Activated CD4-positive, alpha-beta memory T cell treated with anti-CD3 and anti-CD28 coated beads for 36 hours (primary cell): ENCODE measurements around the gene CACNA1C. TPM values are rescaled to one million over a fixed set of nuclear protein-coding genes. Genes with fewer than 3 reads are reported as not detected.

Experiments used
- CTCF ChIA-PET: fragments of 350-600 bp; sonication (Branson Sonifier 250); formaldehyde crosslinking; loops from one replicate; lab custom pipeline; 2021; ENCODE audit warnings: antibody characterized with exemption, inconsistent platforms; lab: Charles Lee
- POLR2A ChIA-PET: fragments of 350-600 bp; sonication (Branson Sonifier 250); formaldehyde crosslinking; loops from one replicate; lab custom pipeline; 2021; ENCODE audit warnings: antibody characterized with exemption; lab: Charles Lee
- DNase-seq: peaks from one replicate; pipeline ENCODE4 v3.0.0-alpha.2; 2020
- H3K27ac Mint-ChIP-seq: one replicate; pipeline ENCODE4 v1.8.0; 2021; ENCODE audit warnings: mixed read lengths
- H3K27me3 Mint-ChIP-seq: one replicate; pipeline ENCODE4 v1.8.0; 2021; ENCODE audit warnings: mixed read lengths
- H3K36me3 Mint-ChIP-seq: one replicate; pipeline ENCODE4 v1.8.0; 2021; ENCODE audit warnings: mixed read lengths
- H3K4me1 Mint-ChIP-seq: one replicate; pipeline ENCODE4 v1.8.0; 2021; ENCODE audit warnings: low read depth, mixed read lengths
- H3K4me3 Mint-ChIP-seq: one replicate; pipeline ENCODE4 v1.8.0; 2021; ENCODE audit warnings: mild to moderate bottlenecking, mixed read lengths
- H3K9me3 Mint-ChIP-seq: one replicate; pipeline ENCODE4 v1.8.0; 2021; ENCODE audit warnings: mixed read lengths
- intact Hi-C: fragments of 100-400 bp; cut with micrococcal nuclease; formaldehyde crosslinking; loops from one replicate; pipeline ENCODE4 v1.15.1; 2023
- total RNA-seq, 2 experiments: library from RNA; stranded (reverse); gene quantifications; one replicate each; pipeline ENCODE4 v1.2.3, GENCODE V29; 2021

The CACNA1C gene
- total RNA-seq, 2 experiments from 2014 or later: 0.07 to 0.12 TPM

- Mint-ChIP-seq H3K27me3 (no peaks in the 10 kb centered on the region), H3K36me3 (no peaks in the 10 kb centered on the region), H3K4me1 (no peaks in the 10 kb centered on the region), H3K9me3 (no peaks in the 10 kb centered on the region), H3K4me3 (no peak overlapping the region), H3K27ac (no peak overlapping the region)
- intact Hi-C loops: no loop called here
- ChIA-PET POLR2A (no interaction called here), CTCF (no interaction called here)
- DNase-seq: no peak
These were observed 612.2 kb downstream of the CACNA1C start for GRCh38 chr12:2664721-2665577.

DNA sequence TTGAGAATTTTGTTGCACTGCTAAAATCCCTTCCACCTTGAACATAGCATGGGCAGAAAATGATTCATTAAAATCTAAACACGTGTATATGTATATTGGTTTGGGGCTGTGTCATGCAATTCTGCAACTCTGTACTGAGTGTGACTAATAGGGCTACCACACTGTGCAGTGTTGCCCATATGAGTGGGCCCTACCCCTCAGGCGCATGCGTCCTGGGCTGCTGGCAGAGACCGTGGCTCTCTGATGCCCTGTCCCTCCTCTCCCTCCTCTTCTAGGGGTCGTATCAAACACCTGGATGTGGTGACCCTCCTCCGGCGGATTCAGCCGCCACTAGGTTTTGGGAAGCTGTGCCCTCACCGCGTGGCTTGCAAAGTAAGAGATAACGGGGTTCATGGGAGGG, 613.6 kb downstream of the CACNA1C start:
- Mint-ChIP-seq H3K4me1 (no peaks in the 10 kb centered on the region), H3K27ac (no peak overlapping the region), H3K27me3 (no peaks in the 10 kb centered on the region), H3K4me3 (no peak overlapping the region), H3K9me3 (no peaks in the 10 kb centered on the region), H3K36me3 (no peaks in the 10 kb centered on the region)
- ChIA-PET POLR2A (no interaction called here), CTCF (no interaction called here)
- DNase-seq: no peak
- intact Hi-C loops: no loop called here

- Mint-ChIP-seq H3K4me1 (no peaks in the 10 kb centered on the region), H3K36me3 (no peaks in the 10 kb centered on the region), H3K9me3 (no peaks in the 10 kb centered on the region), H3K27ac (no peak overlapping the region), H3K27me3 (no peaks in the 10 kb centered on the region), H3K4me3 (no peak overlapping the region)
- CTCF ChIA-PET: no interaction called here
- POLR2A ChIA-PET: no interaction called here
- no peak for DNase-seq
- intact Hi-C loops: no loop called here
These were observed 614.1 kb downstream of the CACNA1C start for GRCh38 chr12:2666846-2667245.

DNA sequence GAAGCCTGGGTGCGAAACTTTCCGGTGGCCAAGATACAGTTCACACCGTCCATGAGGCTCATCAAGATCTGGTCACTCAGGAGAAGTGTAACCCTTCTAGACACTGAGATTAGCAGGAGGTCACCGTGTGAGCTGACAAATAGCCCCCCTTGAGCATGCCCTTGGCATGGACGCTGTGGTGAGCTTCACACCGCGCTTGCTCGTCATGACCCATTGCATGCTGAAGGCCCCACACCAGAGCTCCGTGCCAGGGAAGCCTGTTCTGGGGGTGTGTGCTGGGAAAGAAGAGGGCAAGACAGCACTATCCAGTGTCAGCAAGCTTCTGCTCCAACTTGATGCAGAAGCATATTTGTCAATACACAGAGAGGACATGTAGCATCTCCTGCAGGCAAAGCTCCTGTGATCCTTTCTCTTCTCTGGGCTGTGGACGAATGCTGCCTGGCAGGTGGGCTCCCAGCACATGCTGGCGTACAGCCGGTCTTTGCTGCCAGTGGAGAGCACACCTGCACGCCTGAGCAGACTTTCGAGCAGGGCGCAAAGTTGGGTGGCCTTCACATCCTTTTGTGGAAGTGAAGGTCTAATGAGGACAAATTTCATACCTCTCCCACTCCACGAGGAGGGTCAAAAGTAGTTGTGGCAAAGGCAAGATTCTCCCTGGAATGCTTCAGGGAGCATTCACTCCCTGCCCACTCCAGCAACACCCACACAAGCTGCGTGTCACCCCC, 615.1 kb downstream of the CACNA1C start:
- POLR2A ChIA-PET: no interaction called here
- no peaks in the 10 kb centered on the region for H3K36me3 Mint-ChIP-seq
- CTCF ChIA-PET: no interaction called here
- no peaks in the 10 kb centered on the region for H3K9me3 Mint-ChIP-seq
- no peak overlapping the region for H3K27ac Mint-ChIP-seq
- no peak overlapping the region for H3K4me3 Mint-ChIP-seq
- no peaks in the 10 kb centered on the region for H3K4me1 Mint-ChIP-seq
- no peaks in the 10 kb centered on the region for H3K27me3 Mint-ChIP-seq
- intact Hi-C loops: no loop called here
- DNase-seq: no peak

- Mint-ChIP-seq H3K9me3 (no peaks in the 10 kb centered on the region), H3K27ac (no peak overlapping the region), H3K4me3 (no peak overlapping the region), H3K36me3 (no peaks in the 10 kb centered on the region), H3K27me3 (no peaks in the 10 kb centered on the region), H3K4me1 (no peaks in the 10 kb centered on the region)
- POLR2A ChIA-PET: interaction anchor here (0.9 kb wide), 1 partner anchor 23 kb away, joined by 3 read pairs; no protein-coding TSS in a partner anchor
- intact Hi-C loops: no loop called here
- no peak for DNase-seq
- CTCF ChIA-PET: no interaction called here
These were observed 616.0 kb downstream of the CACNA1C start for GRCh38 chr12:2668816-2669215.

DNA sequence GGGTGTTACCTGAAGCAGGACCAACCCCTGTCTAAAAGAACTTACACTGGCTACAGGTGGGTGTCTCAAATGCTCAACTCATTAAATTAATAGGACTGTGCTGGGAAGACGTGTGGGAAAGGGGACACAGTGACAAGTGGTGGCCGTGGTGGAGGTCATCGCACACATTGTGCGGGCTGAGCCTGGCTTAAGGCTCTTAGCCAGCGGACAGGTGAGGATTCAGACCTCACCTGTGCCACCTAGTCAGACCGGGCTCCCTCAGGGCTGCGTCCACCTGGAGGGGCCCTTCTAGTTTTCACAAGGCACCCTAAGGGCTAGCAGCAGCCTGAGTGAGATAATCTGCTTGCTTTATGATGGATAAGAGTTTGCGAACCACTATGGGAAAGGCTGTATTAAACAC, 616.8 kb downstream of the CACNA1C start:
- DNase-seq: no peak
- Mint-ChIP-seq H3K9me3 (no peaks in the 10 kb centered on the region), H3K4me1 (no peaks in the 10 kb centered on the region), H3K27ac (no peak overlapping the region), H3K27me3 (no peaks in the 10 kb centered on the region), H3K4me3 (no peak overlapping the region), H3K36me3 (no peaks in the 10 kb centered on the region)
- CTCF ChIA-PET: no interaction called here
- POLR2A ChIA-PET: interaction anchor here (0.9 kb wide), 1 partner anchor 22 kb away, joined by 3 read pairs; no protein-coding TSS in a partner anchor
- intact Hi-C loops: no loop called here

DNA sequence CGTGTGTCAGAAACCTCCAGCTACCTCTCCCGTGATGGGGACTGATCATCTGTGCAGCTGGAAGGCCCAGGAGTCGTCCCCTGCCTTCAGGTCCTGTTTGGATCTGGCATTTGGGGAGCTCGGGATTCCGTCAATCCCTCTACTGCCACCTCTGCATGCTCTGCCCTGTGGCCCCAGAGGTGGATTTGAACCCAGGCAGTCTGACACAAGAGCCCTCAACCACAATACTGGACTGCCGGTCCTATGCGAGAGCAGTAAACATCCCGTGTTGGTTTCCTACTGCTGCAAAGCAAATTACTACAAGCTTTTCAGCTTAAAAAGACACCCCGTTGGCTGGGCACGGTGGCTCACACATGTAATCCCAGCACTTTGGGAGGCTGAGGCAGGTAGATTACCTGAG, 620.1 kb downstream of the CACNA1C start:
- intact Hi-C loops: no loop called here

DNA sequence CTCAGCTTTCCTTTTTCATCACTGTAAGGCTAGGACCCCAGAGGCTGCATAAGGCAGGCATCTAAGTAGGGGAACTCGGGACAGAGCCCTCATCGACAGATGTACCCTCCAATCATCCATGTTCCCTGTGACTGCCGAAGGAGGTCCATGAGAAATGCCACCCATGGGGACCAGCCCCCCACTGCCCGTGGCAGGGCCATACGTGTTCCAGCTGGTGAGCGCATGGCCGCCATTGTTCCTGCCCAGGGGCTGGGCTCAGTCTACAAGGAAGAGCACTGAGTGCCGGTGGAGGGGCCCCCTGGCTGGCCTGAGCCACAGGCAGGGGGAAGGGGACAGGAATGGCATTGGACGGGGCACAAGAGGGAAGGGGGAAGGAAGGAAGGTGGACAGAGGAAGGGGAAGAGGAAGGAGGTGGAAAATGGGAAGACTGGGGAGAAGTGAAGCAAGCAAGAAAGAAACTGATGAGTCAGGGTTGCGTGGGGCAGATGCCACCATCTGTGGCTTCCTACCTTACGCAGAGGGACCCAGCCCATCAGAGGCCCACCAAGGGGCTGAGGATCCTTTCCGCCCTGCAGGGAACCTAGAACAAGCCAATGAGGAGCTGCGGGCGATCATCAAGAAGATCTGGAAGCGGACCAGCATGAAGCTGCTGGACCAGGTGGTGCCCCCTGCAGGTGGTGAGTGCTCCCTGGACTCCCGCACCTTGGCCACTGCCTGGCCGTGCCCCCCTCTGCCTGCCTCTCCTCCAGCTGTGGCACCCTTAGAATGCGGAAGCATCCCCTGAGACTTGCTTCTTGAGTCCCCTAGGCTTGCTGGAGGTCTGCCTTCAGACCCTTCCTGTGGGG, 621.4 kb downstream of the CACNA1C start:
- CTCF ChIA-PET: no interaction called here

More for the DNA sequence above, 620.1 kb downstream of the CACNA1C start:
- ChIA-PET CTCF (no interaction called here), POLR2A (interaction anchor here (0.7 kb wide), 1 partner anchor 888 kb away, joined by 3 read pairs; no protein-coding TSS in a partner anchor)
- no peaks in the 10 kb centered on the region for H3K9me3 Mint-ChIP-seq
- DNase-seq: no peak
- no peaks in the 10 kb centered on the region for H3K4me1 Mint-ChIP-seq
- H3K36me3 Mint-ChIP-seq: no peaks in the 10 kb centered on the region
- H3K4me3 Mint-ChIP-seq: no peak overlapping the region
- H3K27ac Mint-ChIP-seq: no peak overlapping the region
- no peaks in the 10 kb centered on the region for H3K27me3 Mint-ChIP-seq

DNA sequence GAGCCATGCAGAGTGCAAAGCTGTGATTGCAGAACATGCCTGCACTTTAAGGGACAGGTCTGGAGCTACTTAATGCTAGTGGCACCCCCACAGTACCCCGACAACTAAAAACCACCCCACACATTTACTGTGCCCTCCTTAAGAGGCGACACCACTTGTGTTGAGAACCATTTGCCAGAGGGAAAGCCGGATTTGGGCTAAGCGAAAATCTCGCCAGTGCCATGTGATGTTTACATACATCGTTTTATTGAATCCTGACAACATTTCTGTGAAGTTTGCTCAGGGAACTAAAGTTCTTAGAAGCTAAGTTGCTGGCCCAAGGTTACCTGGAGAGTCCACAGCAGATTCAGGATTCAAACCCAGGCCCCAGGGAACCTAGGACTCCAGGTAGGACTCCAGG, 623.0 kb downstream of the CACNA1C start:
- ChIA-PET CTCF (no interaction called here), POLR2A (no interaction called here)
- no peaks in the 10 kb centered on the region for H3K4me1 Mint-ChIP-seq
- no peaks in the 10 kb centered on the region for H3K36me3 Mint-ChIP-seq
- H3K27me3 Mint-ChIP-seq: no peaks in the 10 kb centered on the region
- H3K27ac Mint-ChIP-seq: no peak overlapping the region
- no peaks in the 10 kb centered on the region for H3K9me3 Mint-ChIP-seq
- intact Hi-C loops: no loop called here
- no peak overlapping the region for H3K4me3 Mint-ChIP-seq
- no peak for DNase-seq

More for the DNA sequence above, 621.4 kb downstream of the CACNA1C start:
- intact Hi-C loops: no loop called here
- Mint-ChIP-seq H3K27ac (no peak overlapping the region), H3K4me3 (no peak overlapping the region), H3K9me3 (no peaks in the 10 kb centered on the region), H3K4me1 (no peaks in the 10 kb centered on the region), H3K36me3 (no peaks in the 10 kb centered on the region), H3K27me3 (no peaks in the 10 kb centered on the region)
- POLR2A ChIA-PET: interaction anchor here (0.6 kb wide), 1 partner anchor 17 kb away, joined by 3 read pairs; no protein-coding TSS in a partner anchor
- no peak for DNase-seq

DNA sequence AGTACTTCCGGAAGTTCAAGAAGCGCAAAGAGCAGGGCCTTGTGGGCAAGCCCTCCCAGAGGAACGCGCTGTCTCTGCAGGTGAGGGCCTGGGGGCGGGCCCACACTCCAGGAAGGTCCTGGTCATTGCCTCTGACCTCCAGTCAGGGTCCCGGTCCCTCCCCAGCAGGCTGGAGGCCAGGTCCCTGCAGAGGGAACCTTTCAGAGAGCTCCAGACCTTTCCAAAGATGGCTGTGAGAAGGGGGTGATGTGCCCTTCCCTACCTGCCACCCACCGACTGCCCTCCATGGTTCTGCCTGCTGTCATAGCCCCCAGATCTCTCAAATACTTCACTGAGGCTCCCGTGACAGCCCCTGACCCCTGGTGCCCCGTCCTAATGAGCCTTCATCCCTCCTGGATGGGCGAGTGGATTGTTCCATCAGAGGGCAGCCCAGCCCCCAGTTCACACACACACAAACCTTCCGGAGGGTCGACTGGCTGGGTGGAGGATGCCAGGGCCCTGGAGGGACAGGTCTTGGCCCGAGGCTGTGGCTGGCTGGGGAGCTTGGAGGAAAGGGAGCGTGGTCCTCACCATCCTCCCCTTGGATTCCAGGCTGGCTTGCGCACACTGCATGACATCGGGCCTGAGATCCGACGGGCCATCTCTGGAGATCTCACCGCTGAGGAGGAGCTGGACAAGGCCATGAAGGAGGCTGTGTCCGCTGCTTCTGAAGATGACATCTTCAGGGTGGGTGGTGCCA, 624.5 kb downstream of the CACNA1C start:
- DNase-seq: no peak
- CTCF ChIA-PET: no interaction called here

DNA sequence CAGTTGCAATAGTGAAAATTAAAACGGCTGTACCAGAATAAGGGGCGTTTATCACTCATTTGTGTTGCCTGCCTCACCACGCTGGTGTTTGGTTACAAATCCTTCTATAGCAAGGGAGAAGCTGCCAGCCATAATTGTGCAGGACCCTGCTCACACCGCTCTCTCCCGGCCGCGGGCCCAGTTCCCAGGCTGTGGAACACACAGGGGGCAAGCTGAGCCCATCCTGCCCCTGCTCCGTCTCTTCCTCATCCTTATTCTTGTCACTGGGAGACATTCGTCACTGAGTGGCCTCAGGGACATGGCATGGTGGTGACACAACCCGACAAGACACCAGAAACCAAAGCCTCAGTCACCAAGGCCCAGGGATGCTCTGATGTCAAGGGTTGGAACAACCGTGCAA, 625.6 kb downstream of the CACNA1C start:
- Mint-ChIP-seq H3K9me3 (peaks cover 2% of the 10 kb centered on the region), H3K4me1 (peaks cover 7% of the 10 kb centered on the region), H3K27ac (no peak overlapping the region), H3K36me3 (no peaks in the 10 kb centered on the region), H3K4me3 (no peak overlapping the region), H3K27me3 (no peaks in the 10 kb centered on the region)
- DNase-seq: no peak
- ChIA-PET POLR2A (no interaction called here), CTCF (interaction anchor here (1.0 to 1.2 kb wide), 2 partner anchors 105 to 118 kb away, joined by 3 read pairs; no protein-coding TSS in a partner anchor)
- intact Hi-C loops: no loop called here

More for the DNA sequence above, 624.5 kb downstream of the CACNA1C start:
- Mint-ChIP-seq H3K4me3 (no peak overlapping the region), H3K27me3 (no peaks in the 10 kb centered on the region), H3K27ac (no peak overlapping the region), H3K36me3 (no peaks in the 10 kb centered on the region), H3K4me1 (no peaks in the 10 kb centered on the region), H3K9me3 (no peaks in the 10 kb centered on the region)
- intact Hi-C loops: no loop called here
- POLR2A ChIA-PET: no interaction called here
